Naive thymus-derived CD8-positive, alpha-beta T cell (primary cell): ENCODE results near the gene IFT25. TPM values are rescaled to one million over a fixed set of nuclear protein-coding genes. Genes with fewer than 3 reads are reported as not detected.

Experiments used
- ATAC-seq, 2 donors: fragments of 150-1000 bp; cut with Tn5 transposase in 1 of 2; sonication (Bioruptor Pico), chemical (Tn5 transposase) in 1 of 2; 1 replicate in 1 of 2; 2 replicates in 1 of 2; pipeline ENCODE4 v1.10.0; 2021; ENCODE audit warnings: mild to moderate bottlenecking in 2 of 2, moderate library complexity in 2 of 2
- POLR2A ChIA-PET: fragments of 350-600 bp; sonication (Branson Sonifier 250); formaldehyde crosslinking; loops from one replicate; lab custom pipeline; 2021; ENCODE audit warnings: antibody characterized with exemption; lab: Charles Lee
- DNase-seq, 10 donors: peaks; one replicate each; pipeline versions ENCODE4 v3.0.0 to v3.0.0-alpha.2; 2020 to 2022
- H3K27ac Mint-ChIP-seq, 10 donors: one replicate each; pipeline ENCODE4 v1.8.0; 2020 to 2022; ENCODE audit warnings: mild to moderate bottlenecking in 10 of 10, mixed read lengths in 10 of 10, moderate library complexity in 4 of 10, inconsistent platforms in 1 of 10
- H3K27me3 Mint-ChIP-seq, 5 donors: one replicate each; pipeline ENCODE4 v1.8.0; 2021 to 2022; ENCODE audit warnings: mixed read lengths in 5 of 5
- H3K36me3 Mint-ChIP-seq, 3 donors: one replicate each; pipeline ENCODE4 v1.8.0; 2020 to 2022; ENCODE audit warnings: mixed read lengths in 3 of 3, mild to moderate bottlenecking in 2 of 3, inconsistent platforms in 1 of 3
- H3K4me1 Mint-ChIP-seq, 4 donors: one replicate each; pipeline ENCODE4 v1.8.0; 2021 to 2022; ENCODE audit warnings: mixed read lengths in 4 of 4
- H3K4me3 Mint-ChIP-seq, 10 donors: one replicate each; pipeline ENCODE4 v1.8.0; 2020 to 2022; ENCODE audit warnings: mild to moderate bottlenecking in 10 of 10, mixed read lengths in 10 of 10, moderate library complexity in 6 of 10, inconsistent platforms in 1 of 10
- H3K9me3 Mint-ChIP-seq, 9 donors: one replicate each; pipeline ENCODE4 v1.8.0; 2020 to 2022; ENCODE audit warnings: mixed read lengths in 9 of 9, mild to moderate bottlenecking in 3 of 9, inconsistent platforms in 1 of 9, moderate library complexity in 1 of 9
- polyA plus RNA-seq, 3 donors: library from polyadenylated mRNA; unstranded; fragments of 300-500 nt; fragmentation: Illumina TruSeq; gene quantifications; one replicate each; pipeline ENCODE4 v1.2.3, GENCODE V29; 2021
- total RNA-seq, 8 experiments: library from RNA in 2 of 8; stranded (reverse) in 2 of 8; gene quantifications; one replicate each; pipeline ENCODE4 v1.2.3 and lab custom pipeline; 2021 to 2026

IFT25 gene
- total and polyA plus RNA-seq, 5 experiments from 2014 or later = 34.9 to 53.7 (median 46.8) TPM

- H3K9me3 Mint-ChIP-seq = no peaks in the 10 kb centered on the region
- ATAC-seq (no peak), DNase-seq (no peak)
- H3K27ac Mint-ChIP-seq = peak overlapping the region in 1 of 10 donors; percentile 80
- peaks cover 10 to 27% (median 23%) of the 10 kb centered on the region in 4 donors for H3K4me1 Mint-ChIP-seq
- H3K27me3 Mint-ChIP-seq = no peaks in the 10 kb centered on the region
- POLR2A ChIA-PET = no interaction called here
- peaks cover 0 to 38% (median 10%) of the 10 kb centered on the region in 3 donors for H3K36me3 Mint-ChIP-seq
- H3K4me3 Mint-ChIP-seq = no peak overlapping the region
Measured at GRCh38 chr1:53951697-53952096, 6.2 kb upstream of the IFT25 start.

- H3K4me3 Mint-ChIP-seq = peak overlapping the region in 2 of 10 donors; percentile 20 to 24
- no peaks in the 10 kb centered on the region for H3K27me3 Mint-ChIP-seq
- H3K27ac Mint-ChIP-seq = peak overlapping the region in 4 of 10 donors; percentile 33 to 78 (median 54)
- ATAC-seq (no peak), DNase-seq (peak in 4 of 10 donors; percentile 13 to 66 (median 22))
- POLR2A ChIA-PET = interaction anchor here (0.8 to 2.1 kb wide), 3 partner anchors 10 to 88 kb away, joined by 3 to 7 read pairs (median 3); partner anchors contain the start of gene YIPF1
- H3K4me1 Mint-ChIP-seq = peaks cover 17 to 40% (median 35%) of the 10 kb centered on the region in 4 donors
- no peaks in the 10 kb centered on the region for H3K9me3 Mint-ChIP-seq
- H3K36me3 Mint-ChIP-seq = peaks cover 0 to 28% (median 10%) of the 10 kb centered on the region in 3 donors
Measured at GRCh38 chr1:53949023-53949990, 3.8 kb upstream of the IFT25 start.

GRCh38 chr1:53948291-53948690 is 2.8 kb upstream of the IFT25 start:
- Mint-ChIP-seq H3K4me3 (peak overlapping the region in 5 of 10 donors; percentile 30 to 87 (median 63)), H3K4me1 (peaks cover 22 to 50% (median 46%) of the 10 kb centered on the region in 4 donors), H3K9me3 (no peaks in the 10 kb centered on the region), H3K36me3 (peaks cover 0 to 25% (median 6%) of the 10 kb centered on the region in 3 donors), H3K27ac (peak overlapping the region in 3 of 10 donors; percentile 1 to 72 (median 41)), H3K27me3 (no peaks in the 10 kb centered on the region)
- ATAC-seq (no peak), DNase-seq (no peak)
- POLR2A ChIA-PET = interaction anchor here (1.2 to 2.1 kb wide), 2 partner anchors 12 to 59 kb away, joined by 3 to 7 read pairs; partner anchors contain the start of gene YIPF1

- ATAC-seq = no peak
- Mint-ChIP-seq H3K4me1 (peaks cover 31 to 60% (median 55%) of the 10 kb centered on the region in 4 donors), H3K36me3 (peaks cover 0 to 16% (median under 1%) of the 10 kb centered on the region in 3 donors), H3K4me3 (peak overlapping the region; percentile 67 to 97 (median 85)), H3K27me3 (no peaks in the 10 kb centered on the region), H3K27ac (peak overlapping the region; percentile 72 to 91 (median 82)), H3K9me3 (no peaks in the 10 kb centered on the region)
- no peak for DNase-seq
- POLR2A ChIA-PET = interaction anchor here (1.2 to 2.1 kb wide), 2 partner anchors 12 to 58 kb away, joined by 3 to 7 read pairs; partner anchors contain the start of gene YIPF1
Measured at GRCh38 chr1:53947172-53947907, 1.8 kb upstream of the IFT25 start.

GRCh38 chr1:53946252-53947171 is 1.0 kb upstream of the IFT25 start, which contains the start of gene LRRC42:
Gene LRRC42 (plus strand): TSS chr1:53946350. CDS start chr1:53952000, 5,650 bp downstream.
- Mint-ChIP-seq H3K4me1 (peaks cover 31 to 61% (median 57%) of the 10 kb centered on the region in 4 donors), H3K9me3 (no peaks in the 10 kb centered on the region), H3K4me3 (peak within 1 kb of the TSS; percentile 93 to 98 (median 96)), H3K36me3 (peaks cover 0 to 7% (median 0%) of the 10 kb centered on the region in 3 donors), H3K27ac (peak within 1 kb of the TSS; percentile 87 to 98 (median 97)), H3K27me3 (no peaks in the 10 kb centered on the region)
- peak in 1 of 10 donors; percentile 87 for DNase-seq
- peak; percentile 68 to 70 for ATAC-seq
- POLR2A ChIA-PET = interaction anchor here (0.6 to 3.2 kb wide), 7 partner anchors 10 to 111 kb away, joined by 3 to 24 read pairs (median 5); partner anchors contain the start of genes NDC1, TCEANC2, TMEM59 and YIPF1

GRCh38 chr1:53945183-53945432 is 391 bp downstream of the IFT25 start:
- Mint-ChIP-seq H3K36me3 (peaks cover 0 to 5% (median 0%) of the 10 kb centered on the region in 3 donors), H3K4me3 (peak overlapping the region; percentile 93 to 98 (median 96)), H3K27me3 (no peaks in the 10 kb centered on the region), H3K4me1 (peaks cover 32 to 65% (median 59%) of the 10 kb centered on the region in 4 donors), H3K9me3 (no peaks in the 10 kb centered on the region), H3K27ac (peak overlapping the region; percentile 83 to 98 (median 97))
- no peak for ATAC-seq
- POLR2A ChIA-PET = interaction anchor here (0.5 to 3.2 kb wide), 10 partner anchors 9 to 466 kb away, joined by 3 to 24 read pairs (median 6); partner anchors contain the start of genes CYB5RL, MRPL37, NDC1 and TCEANC2
- DNase-seq = no peak

GRCh38 chr1:53944469-53945182 is 873 bp downstream of the IFT25 start:
- no peak for ATAC-seq

GRCh38 chr1:53943490-53944043 is 1.9 kb downstream of the IFT25 start:
- H3K27me3 Mint-ChIP-seq = no peaks in the 10 kb centered on the region
- ATAC-seq (no peak), DNase-seq (no peak)
- H3K27ac Mint-ChIP-seq = peak overlapping the region in 6 of 10 donors; percentile 4 to 71 (median 48)
- H3K4me1 Mint-ChIP-seq = peaks cover 32 to 60% (median 58%) of the 10 kb centered on the region in 4 donors
- POLR2A ChIA-PET = interaction anchor here (0.6 to 3.2 kb wide), 3 partner anchors 54 to 106 kb away, joined by 3 to 24 read pairs (median 16); partner anchors contain the start of genes NDC1 and YIPF1
- H3K9me3 Mint-ChIP-seq = no peaks in the 10 kb centered on the region
- H3K4me3 Mint-ChIP-seq = peak overlapping the region; percentile 52 to 98 (median 96)
- peaks cover 0 to 16% (median 3%) of the 10 kb centered on the region in 3 donors for H3K36me3 Mint-ChIP-seq

More at GRCh38 chr1:53944469-53945182, 873 bp downstream of the IFT25 start:
- H3K27ac Mint-ChIP-seq = peak overlapping the region; percentile 83 to 98 (median 97)
- H3K4me1 Mint-ChIP-seq = peaks cover 33 to 64% (median 60%) of the 10 kb centered on the region in 4 donors
- H3K9me3 Mint-ChIP-seq = no peaks in the 10 kb centered on the region
- POLR2A ChIA-PET = interaction anchor here (0.5 to 3.2 kb wide), 7 partner anchors 21 to 467 kb away, joined by 3 to 24 read pairs (median 6); partner anchors contain the start of genes CYB5RL, MRPL37, NDC1 and TCEANC2
- peak overlapping the region; percentile 93 to 98 (median 96) for H3K4me3 Mint-ChIP-seq
- no peaks in the 10 kb centered on the region for H3K27me3 Mint-ChIP-seq
- peaks cover 0 to 7% (median 0%) of the 10 kb centered on the region in 3 donors for H3K36me3 Mint-ChIP-seq
- DNase-seq = peak in 1 of 10 donors; percentile 63

GRCh38 chr1:53943090-53943489 is 2.4 kb downstream of the IFT25 start:
- peak overlapping the region in 2 of 10 donors; percentile 20 to 33 for H3K27ac Mint-ChIP-seq
- peaks cover 33 to 61% (median 54%) of the 10 kb centered on the region in 4 donors for H3K4me1 Mint-ChIP-seq
- POLR2A ChIA-PET = no interaction called here
- ATAC-seq = no peak
- peaks cover 0 to 20% (median 8%) of the 10 kb centered on the region in 3 donors for H3K36me3 Mint-ChIP-seq
- no peaks in the 10 kb centered on the region for H3K9me3 Mint-ChIP-seq
- no peaks in the 10 kb centered on the region for H3K27me3 Mint-ChIP-seq
- DNase-seq = no peak
- H3K4me3 Mint-ChIP-seq = peak overlapping the region; percentile 32 to 98 (median 94)
